GM12875 (cell line): ENCODE measurements around the gene ANKUB1.
A peak's percentile ranks its signal among the peaks of the same experiment; 100 is the strongest.

ENCODE experiments used
- H3K4me3 ChIP-seq: one replicate; pipeline ENCODE4 v1.5.1; 2011; ENCODE audit warnings: low read depth, low read length, control low read depth
- TF ChIP-seq, protein P1 (sequence below): IDR thresholded peaks from 2 replicates; pipeline ENCODE4 v1.5.1; 2011; ENCODE audit warnings: low read depth, mild to moderate bottlenecking, control low read depth, inconsistent platforms, low read length, moderate library complexity, borderline replicate concordance; ENCODE audit not compliant: insufficient read depth

The ANKUB1 gene

DNA sequence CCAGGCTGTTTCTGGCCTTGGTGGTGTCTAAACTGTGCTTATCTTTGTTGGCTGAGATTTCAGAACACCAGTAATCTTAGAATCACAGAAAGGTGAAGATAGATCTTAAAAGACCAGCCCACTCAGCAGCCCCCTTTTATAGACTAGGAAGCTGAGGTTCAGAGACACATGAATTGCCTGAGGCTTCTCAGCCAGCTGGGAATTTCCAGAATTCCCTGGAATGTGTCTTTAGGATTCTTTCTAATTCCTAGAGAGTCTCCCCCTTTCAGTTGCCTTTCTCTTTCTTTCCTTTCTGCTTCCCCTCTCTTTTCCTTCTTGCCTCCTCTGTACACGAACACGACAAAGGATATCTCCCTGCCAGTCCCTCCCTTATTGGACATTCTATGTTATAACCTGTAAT is 19.5 kb downstream of the ANKUB1 start:
- H3K4me3 ChIP-seq = no peak overlapping the region
- TF ChIP-seq, protein P1, sequence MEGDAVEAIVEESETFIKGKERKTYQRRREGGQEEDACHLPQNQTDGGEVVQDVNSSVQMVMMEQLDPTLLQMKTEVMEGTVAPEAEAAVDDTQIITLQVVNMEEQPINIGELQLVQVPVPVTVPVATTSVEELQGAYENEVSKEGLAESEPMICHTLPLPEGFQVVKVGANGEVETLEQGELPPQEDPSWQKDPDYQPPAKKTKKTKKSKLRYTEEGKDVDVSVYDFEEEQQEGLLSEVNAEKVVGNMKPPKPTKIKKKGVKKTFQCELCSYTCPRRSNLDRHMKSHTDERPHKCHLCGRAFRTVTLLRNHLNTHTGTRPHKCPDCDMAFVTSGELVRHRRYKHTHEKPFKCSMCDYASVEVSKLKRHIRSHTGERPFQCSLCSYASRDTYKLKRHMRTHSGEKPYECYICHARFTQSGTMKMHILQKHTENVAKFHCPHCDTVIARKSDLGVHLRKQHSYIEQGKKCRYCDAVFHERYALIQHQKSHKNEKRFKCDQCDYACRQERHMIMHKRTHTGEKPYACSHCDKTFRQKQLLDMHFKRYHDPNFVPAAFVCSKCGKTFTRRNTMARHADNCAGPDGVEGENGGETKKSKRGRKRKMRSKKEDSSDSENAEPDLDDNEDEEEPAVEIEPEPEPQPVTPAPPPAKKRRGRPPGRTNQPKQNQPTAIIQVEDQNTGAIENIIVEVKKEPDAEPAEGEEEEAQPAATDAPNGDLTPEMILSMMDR = no peak

DNA sequence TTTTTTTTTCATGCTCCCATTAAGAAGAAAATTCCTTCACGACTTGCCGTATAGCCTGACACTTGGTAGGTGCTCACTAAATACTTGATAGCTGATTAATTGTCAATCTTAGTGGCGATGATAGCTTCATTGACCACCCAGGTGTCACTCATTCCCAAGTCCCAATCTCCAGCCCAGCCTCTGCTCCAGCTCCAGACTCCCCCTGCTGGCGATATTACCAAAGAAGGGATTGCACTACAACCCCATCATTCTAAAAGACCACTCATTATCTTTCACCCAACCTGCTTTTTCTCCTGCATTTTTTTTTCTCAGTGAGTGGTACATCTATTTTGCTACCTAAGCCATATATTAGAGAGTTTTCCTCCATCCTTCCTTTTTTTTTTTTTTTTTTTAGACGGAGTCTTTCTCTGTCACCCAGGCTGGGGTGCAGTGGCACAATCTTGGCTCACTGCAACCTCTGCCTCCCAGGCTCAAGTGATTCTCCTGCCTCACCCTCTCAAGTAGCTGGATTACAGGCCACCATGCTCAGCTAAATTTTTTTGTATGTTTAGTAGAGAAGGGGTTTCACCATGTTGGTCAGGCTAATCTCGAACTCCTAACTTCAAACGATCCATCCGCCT is 20.6 kb downstream of the ANKUB1 start:
- TF ChIP-seq, protein P1 = peak; percentile 78
- H3K4me3 ChIP-seq = no peak overlapping the region

DNA sequence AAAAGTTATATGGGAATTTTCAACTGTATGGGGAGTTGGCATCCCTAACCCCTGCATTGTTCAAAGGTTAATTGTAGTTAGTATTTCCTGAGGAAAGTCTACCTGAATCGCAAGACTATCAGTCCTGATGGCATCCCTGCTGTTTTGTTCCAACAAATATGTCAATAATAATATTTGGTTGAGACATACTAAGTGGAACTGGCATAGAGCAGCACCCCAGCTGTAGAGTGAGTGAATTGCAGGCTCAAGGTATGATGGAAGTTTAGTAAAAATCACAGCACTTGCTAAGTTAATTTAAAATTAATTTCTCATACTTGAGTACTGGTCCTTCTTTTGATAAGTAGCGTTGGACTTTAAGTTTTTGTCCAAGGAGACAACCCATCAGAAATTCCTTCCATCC is 22.1 kb downstream of the ANKUB1 start:
- TF ChIP-seq, protein P1 = peak; percentile 15; the same call in 1 of the 2 replicates
- no peak overlapping the region for H3K4me3 ChIP-seq

DNA sequence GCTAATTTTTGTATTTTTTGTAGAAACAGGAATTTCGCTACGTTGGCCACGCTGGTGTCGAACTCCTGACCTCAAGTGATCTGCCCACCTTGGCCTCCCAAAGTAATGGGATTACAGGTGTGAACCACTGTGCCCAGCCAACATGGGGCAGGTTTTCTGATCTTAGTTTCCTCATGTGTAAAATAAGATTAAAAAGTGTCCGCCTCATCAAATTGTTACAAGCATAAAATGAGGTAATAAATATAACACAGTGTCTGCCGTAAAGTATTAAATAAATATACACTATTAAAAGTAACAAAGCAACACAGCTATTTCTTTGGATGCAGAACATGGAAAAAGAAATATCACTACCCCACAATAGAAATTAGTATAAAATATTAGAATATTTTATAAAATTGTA is 23.6 kb downstream of the ANKUB1 start:
- H3K4me3 ChIP-seq = no peak overlapping the region
- TF ChIP-seq, protein P1 = no peak

DNA sequence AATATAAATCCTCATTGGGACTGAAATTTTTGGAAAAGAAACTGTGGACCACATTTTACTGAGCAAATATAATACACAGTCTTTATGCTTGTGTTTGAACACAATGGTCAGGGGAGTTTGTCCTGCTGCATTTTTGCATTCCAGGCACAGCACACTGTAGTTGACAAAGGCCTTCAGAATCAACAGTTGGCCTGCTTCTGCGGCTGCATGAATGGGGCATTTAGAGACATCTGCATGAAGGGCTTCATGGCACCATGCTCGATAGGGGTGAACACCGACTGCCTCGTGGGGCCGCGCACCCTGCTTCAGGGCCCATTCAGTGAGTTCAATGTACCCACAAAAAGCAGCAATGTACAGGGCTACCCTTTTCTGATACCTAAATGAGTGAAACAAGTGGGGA is 24.6 kb downstream of the ANKUB1 start:
- TF ChIP-seq, protein P1 = no peak
- H3K4me3 ChIP-seq = no peak overlapping the region

DNA sequence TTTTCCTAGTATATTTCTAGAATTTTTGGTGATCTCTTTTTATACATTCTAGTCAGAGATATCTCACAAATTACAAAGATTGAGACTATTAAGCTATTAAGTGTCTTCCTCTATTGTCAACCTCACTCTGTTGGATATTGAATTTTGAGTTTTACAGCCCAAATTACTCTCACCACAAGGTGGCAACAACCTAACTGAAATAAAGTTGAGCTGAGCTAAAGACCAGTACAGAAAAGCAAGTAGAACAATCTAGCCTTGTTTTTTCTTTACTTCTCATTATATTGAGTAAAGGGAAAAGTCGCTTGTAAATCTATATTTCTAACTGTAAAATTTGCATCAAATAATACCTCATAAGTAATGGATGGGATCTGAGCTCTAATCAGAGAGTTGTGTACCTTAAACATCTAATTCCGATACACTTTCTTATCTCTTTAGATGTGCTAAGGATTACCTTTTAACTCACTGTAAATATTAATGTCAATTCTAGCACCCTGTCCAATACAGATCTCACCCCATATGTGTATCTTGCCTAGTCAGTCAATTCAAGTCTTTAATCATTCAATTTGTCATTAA is 26.5 kb downstream of the ANKUB1 start:
- TF ChIP-seq, protein P1 = 0 out of 2 replicates have a peak, but pooled peaks have one; percentile 15
- H3K4me3 ChIP-seq = no peak overlapping the region

DNA sequence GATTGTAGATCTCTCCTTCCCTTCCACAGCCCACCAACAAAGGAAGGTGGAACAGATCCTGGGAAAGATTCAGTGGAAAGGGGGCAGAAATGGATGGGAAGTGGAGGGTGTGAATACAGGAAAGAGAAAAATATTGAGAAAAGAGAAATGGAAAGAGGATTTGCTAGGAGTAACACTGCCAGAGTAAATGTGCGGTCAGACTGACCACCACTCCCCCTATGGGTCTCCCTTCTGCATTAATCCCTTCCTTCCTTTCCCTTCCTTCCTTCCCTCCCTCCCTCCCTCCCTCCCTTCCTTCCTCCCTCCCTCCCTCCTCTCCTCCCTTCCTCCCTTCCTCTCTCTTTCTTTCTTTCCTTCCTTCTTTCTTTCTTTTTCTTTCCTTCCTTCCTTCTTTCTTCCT is 28.1 kb downstream of the ANKUB1 start:
- H3K4me3 ChIP-seq = no peak overlapping the region
- TF ChIP-seq, protein P1 = no peak
